GM18505 (cell line): ENCODE results near the gene C1GALT1C1.

Experiments used
- ATAC-seq: cut with Tn5 transposase; IDR thresholded peaks from one replicate; pipeline ENCODE4 v1.9.1; 2021; ENCODE audit not compliant: unreplicated experiment
- POLR2A ChIP-seq: IDR thresholded peaks from 4 replicates; pipeline ENCODE4 v1.6.1; 2011; ENCODE audit warnings: borderline replicate concordance; ENCODE audit not compliant: insufficient read depth, insufficient read length; ENCODE audit errors: extremely low read depth

Gene C1GALT1C1

DNA sequence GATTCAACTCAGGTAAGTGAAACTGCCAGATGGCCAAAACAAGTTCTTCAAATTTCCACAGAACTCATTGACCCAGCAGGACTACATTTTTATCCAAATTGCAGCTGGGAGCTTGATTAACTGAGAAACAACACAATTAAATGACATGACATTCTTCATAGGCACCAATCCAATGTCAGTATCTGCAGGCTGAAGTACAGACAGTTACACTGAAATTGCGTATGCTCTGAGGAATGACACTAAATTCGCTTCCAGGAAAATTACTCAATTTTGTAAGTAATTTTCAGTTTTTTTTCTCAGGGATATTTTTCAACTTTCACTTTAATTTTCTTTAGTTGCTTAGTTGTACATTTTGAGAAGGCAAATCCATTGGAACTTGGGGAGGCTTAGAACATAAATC is 4.5 kb downstream of the C1GALT1C1 start:
- no peak for TF ChIP-seq POLR2A
- no peak for ATAC-seq

DNA sequence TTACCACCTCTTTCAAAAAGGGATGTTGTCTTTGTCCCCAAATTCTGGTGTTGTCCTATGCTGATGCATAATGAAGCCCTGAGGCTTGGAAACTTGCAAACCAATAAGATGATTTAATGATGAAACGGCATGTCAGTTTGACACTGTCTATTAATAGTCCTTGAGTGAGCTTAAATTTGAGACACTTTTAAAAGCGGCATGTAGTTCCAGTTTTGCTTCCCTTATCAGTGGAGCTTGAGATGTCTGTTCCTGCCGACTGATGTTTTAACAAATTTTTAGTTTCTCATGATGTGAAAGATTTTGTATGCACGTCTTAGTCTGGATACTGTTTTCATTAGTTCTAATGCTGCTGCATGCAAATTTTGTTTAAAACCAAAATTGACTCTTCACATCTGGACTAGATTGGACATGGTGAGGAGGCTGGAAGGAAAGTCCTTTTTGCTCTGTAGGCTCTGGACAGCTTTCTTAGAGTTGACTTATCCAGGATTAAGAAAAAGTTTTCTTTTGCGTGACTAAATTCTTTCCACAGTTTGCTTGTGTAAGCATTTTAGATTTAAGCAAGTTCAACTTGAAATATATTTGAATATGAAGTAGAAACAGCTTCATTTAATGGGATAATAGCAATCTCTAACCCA is 11.7 kb downstream of the C1GALT1C1 start:
- no peak for ATAC-seq
- no peak for TF ChIP-seq POLR2A

DNA sequence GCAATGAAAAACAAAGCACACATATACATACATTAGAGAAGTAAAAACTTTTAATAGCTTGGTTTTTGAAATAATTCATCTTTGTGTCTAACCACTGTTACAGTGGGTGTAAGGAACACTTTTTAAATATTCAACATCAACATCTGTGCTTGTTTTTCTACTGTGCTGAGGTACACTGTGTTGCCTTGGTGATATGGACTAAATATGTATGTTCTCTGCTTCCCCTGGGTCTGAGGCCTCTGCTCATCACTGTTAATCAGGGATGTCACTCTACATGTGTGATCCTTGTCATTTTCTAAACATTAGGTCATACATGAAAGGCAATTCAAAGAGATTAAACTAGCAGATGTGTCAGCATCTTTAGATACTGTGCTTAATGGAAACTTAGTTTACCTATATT is 15.0 kb downstream of the C1GALT1C1 start:
- no peak for ATAC-seq
- no peak for TF ChIP-seq POLR2A

DNA sequence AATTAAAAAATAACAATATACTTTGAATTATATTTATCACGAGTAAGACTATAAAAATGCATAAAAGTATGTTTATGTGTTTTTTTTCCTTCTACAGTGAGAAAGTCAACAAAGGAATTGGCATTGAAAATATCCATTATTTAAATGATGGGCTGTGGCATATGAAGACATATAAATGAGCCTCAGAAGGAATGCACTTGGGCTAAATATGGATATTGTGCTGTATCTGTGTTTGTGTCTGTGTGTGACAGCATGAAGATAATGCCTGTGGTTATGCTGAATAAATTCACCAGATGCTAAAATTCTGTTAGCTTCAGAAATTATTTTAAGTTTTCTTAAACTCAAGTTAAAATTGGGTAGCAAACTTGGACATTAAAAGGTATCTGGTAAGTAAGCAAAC is 17.8 kb downstream of the C1GALT1C1 start:
- ATAC-seq: no peak
- TF ChIP-seq POLR2A: no peak

DNA sequence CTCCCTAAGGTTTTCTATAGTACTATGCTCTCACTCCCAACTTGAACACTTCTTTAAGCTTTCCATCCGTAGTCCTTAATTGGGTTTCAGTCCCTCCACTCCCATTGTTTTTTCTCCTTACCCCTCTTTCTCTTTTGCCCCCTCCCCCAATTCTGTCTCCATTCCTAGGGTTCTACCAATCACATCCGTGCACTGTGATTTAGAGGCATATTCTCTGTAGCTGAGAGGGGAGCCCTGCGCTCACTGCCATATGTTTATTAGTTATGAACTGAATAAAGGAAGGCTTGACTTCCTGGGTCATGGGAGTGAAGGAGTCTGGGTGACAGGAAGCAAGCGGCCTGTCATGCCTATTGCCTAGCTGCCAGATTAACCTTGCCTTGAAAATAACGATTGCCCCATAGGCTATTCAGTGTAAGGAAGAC is 25.5 kb downstream of the C1GALT1C1 start:
- no peak for TF ChIP-seq POLR2A
- ATAC-seq: peak; percentile 48

DNA sequence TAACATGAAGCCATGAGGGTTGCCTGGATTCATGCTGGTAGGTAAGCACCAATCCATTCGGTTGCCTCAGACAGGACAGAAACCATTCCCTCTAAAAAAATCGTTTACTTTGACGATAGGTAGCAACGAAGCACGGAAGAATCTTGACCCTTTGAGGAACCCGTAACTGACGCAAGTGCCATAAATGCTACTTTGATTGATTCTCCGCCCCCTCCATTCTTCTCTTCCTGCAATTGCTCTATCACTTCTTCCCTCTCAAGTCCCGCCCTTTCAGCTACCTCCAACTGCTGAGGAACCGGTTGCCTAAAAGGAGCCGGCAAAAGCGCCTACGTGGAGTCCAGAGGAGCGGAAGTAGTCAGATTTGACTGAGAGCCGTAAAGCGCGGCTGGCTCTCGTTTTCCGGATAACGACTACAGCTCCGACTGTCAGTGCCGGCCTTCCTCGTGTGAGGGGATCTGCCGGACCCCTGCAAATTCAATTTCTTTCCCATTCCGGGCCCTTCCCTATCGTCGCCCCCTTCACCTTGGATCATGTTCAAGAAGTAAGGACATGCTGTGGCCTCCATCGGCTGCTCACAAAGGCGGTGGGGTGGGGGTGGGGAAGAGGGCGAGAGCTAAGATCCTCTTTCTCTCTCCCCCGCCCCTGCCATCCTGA is 26.0 kb downstream of the C1GALT1C1 start, which contains the start of gene MCTS1:
Gene MCTS1, plus strand, starts transcription at position 395 of the 654 bp plus-strand sequence. Its CDS starts 136 bp downstream, at position 531.
- TF ChIP-seq POLR2A: peak; percentile 70
- ATAC-seq: peak; percentile 87

DNA sequence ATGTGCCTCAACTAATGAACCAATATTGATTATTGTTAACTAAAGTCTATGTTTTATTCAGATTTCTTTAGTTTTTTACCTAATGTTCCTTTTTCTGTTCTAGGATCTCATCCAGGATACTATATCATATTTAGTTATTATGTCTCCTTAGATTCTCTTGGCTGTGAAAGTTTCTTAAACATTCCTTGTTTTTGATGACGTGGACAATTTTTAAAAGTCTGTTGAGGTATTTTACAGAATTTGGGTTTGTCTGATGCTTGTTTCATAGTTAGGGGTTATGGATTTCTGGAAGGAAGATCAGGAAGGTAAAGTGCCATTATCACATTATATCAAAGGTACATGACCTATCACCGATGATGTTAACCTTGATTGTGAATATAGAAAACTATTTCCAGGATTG is 44.2 kb downstream of the C1GALT1C1 start:
- TF ChIP-seq POLR2A: no peak
- no peak for ATAC-seq
